Natural killer cell treated with Interleukin-12 subunit alpha and Interleukin-12 subunit beta and Interleukin-15 and Interleukin-18, amount 100 ng/mL, for 72 hours (primary cell): ENCODE data around the gene CALB2. TPM values are rescaled to one million over a fixed set of nuclear protein-coding genes. Genes with fewer than 3 reads are reported as not detected.

Experiments
- ATAC-seq, 2 donors: fragments of 150-1000 bp; cut with Tn5 transposase in 1 of 2; sonication (Bioruptor Pico), chemical (Tn5 transposase) in 1 of 2; 2 replicates each; pipeline ENCODE4 v1.10.0; 2021
- DNase-seq: peaks from one replicate; pipeline ENCODE4 v3.0.0; 2022; ENCODE audit warnings: low spot score
- H3K27ac Mint-ChIP-seq, 2 donors: 1 replicate in 1 of 2; 2 replicates in 1 of 2; pipeline ENCODE4 v1.8.0; 2022; ENCODE audit warnings: mixed read lengths in 2 of 2, mild to moderate bottlenecking in 1 of 2, moderate library complexity in 1 of 2
- H3K27me3 Mint-ChIP-seq, 2 donors: 1 replicate in 1 of 2; 2 replicates in 1 of 2; pipeline ENCODE4 v1.8.0; 2022; ENCODE audit warnings: mixed read lengths in 2 of 2
- H3K36me3 Mint-ChIP-seq: one replicate; pipeline ENCODE4 v1.8.0; 2022; ENCODE audit warnings: mixed read lengths
- H3K4me1 Mint-ChIP-seq, 2 donors: 1 replicate in 1 of 2; 2 replicates in 1 of 2; pipeline ENCODE4 v1.8.0; 2022; ENCODE audit warnings: low read depth in 2 of 2, mixed read lengths in 2 of 2, mild to moderate bottlenecking in 1 of 2
- H3K4me3 Mint-ChIP-seq: one replicate; pipeline ENCODE4 v1.8.0; 2022; ENCODE audit warnings: mixed read lengths
- H3K9me3 Mint-ChIP-seq: 2 replicates; pipeline ENCODE4 v1.8.0; 2022; ENCODE audit warnings: mixed read lengths
- total RNA-seq, 2 donors: library from RNA; stranded (reverse); gene quantifications; one replicate each; pipeline ENCODE4 v1.2.3, GENCODE V29; 2022

Gene CALB2
- total RNA-seq, 2 donors from 2014 or later: not detected

GRCh38 chr16:71384073-71384724, 25.7 kb downstream of the CALB2 start:
- no peaks in the 10 kb centered on the region for H3K9me3 Mint-ChIP-seq

GRCh38 chr16:71387045-71387871, 28.7 kb downstream of the CALB2 start:
- ATAC-seq: no peak
- H3K4me1 Mint-ChIP-seq: peaks cover 8 to 9% of the 10 kb centered on the region in 2 donors
- no peaks in the 10 kb centered on the region for H3K36me3 Mint-ChIP-seq
- peaks cover 16 to 44% of the 10 kb centered on the region in 2 donors for H3K27me3 Mint-ChIP-seq
- H3K27ac Mint-ChIP-seq: no peak overlapping the region
- H3K4me3 Mint-ChIP-seq: no peak overlapping the region
- no peaks in the 10 kb centered on the region for H3K9me3 Mint-ChIP-seq
- DNase-seq: no peak

More at GRCh38 chr16:71384073-71384724, 25.7 kb downstream of the CALB2 start:
- ATAC-seq (no peak), DNase-seq (no peak)
- Mint-ChIP-seq H3K27me3 (peaks cover 13 to 42% of the 10 kb centered on the region in 2 donors), H3K4me3 (no peak overlapping the region), H3K4me1 (peaks cover 8 to 9% of the 10 kb centered on the region in 2 donors), H3K36me3 (no peaks in the 10 kb centered on the region), H3K27ac (no peak overlapping the region)

GRCh38 chr16:71389330-71389729, 30.8 kb downstream of the CALB2 start:
- DNase-seq: no peak
- H3K4me3 Mint-ChIP-seq: no peak overlapping the region
- H3K27me3 Mint-ChIP-seq: peaks cover 26 to 51% of the 10 kb centered on the region in 2 donors
- no peaks in the 10 kb centered on the region for H3K9me3 Mint-ChIP-seq
- no peak overlapping the region for H3K27ac Mint-ChIP-seq
- peaks cover 4 to 5% of the 10 kb centered on the region in 2 donors for H3K4me1 Mint-ChIP-seq
- no peak for ATAC-seq
- no peaks in the 10 kb centered on the region for H3K36me3 Mint-ChIP-seq

GRCh38 chr16:71396594-71396993, 38.1 kb downstream of the CALB2 start:
- H3K27me3 Mint-ChIP-seq: peaks cover 17 to 22% of the 10 kb centered on the region in 2 donors
- ATAC-seq: no peak
- no peaks in the 10 kb centered on the region for H3K9me3 Mint-ChIP-seq
- DNase-seq: no peak
- no peak overlapping the region for H3K4me3 Mint-ChIP-seq
- H3K27ac Mint-ChIP-seq: no peak overlapping the region
- no peaks in the 10 kb centered on the region for H3K36me3 Mint-ChIP-seq
- H3K4me1 Mint-ChIP-seq: no peaks in the 10 kb centered on the region

GRCh38 chr16:71399801-71400563, 41.5 kb downstream of the CALB2 start:
- no peaks in the 10 kb centered on the region for H3K9me3 Mint-ChIP-seq
- DNase-seq (no peak), ATAC-seq (no peak)
- H3K4me3 Mint-ChIP-seq: no peak overlapping the region
- no peaks in the 10 kb centered on the region for H3K4me1 Mint-ChIP-seq
- peaks cover 13 to 19% of the 10 kb centered on the region in 2 donors for H3K27me3 Mint-ChIP-seq
- no peak overlapping the region for H3K27ac Mint-ChIP-seq
- H3K36me3 Mint-ChIP-seq: no peaks in the 10 kb centered on the region

- no peak overlapping the region for H3K27ac Mint-ChIP-seq
- no peaks in the 10 kb centered on the region for H3K36me3 Mint-ChIP-seq
- H3K4me1 Mint-ChIP-seq: no peaks in the 10 kb centered on the region
- H3K4me3 Mint-ChIP-seq: no peak overlapping the region
- ATAC-seq: no peak
- no peaks in the 10 kb centered on the region for H3K9me3 Mint-ChIP-seq
- DNase-seq: no peak
- peaks cover 19 to 21% of the 10 kb centered on the region in 2 donors for H3K27me3 Mint-ChIP-seq
These were observed 43.5 kb downstream of the CALB2 start for GRCh38 chr16:71402007-71402406.

- Mint-ChIP-seq H3K9me3 (no peaks in the 10 kb centered on the region), H3K36me3 (no peaks in the 10 kb centered on the region), H3K4me1 (no peaks in the 10 kb centered on the region), H3K27me3 (peaks cover 22 to 23% of the 10 kb centered on the region in 2 donors), H3K27ac (no peak overlapping the region), H3K4me3 (no peak overlapping the region)
- DNase-seq (no peak), ATAC-seq (no peak)
These were observed 44.2 kb downstream of the CALB2 start for GRCh38 chr16:71402674-71403073.

GRCh38 chr16:71404364-71404763, 45.8 kb downstream of the CALB2 start:
- Mint-ChIP-seq H3K4me3 (no peak overlapping the region), H3K36me3 (no peaks in the 10 kb centered on the region), H3K27ac (no peak overlapping the region), H3K27me3 (peaks cover 29 to 34% of the 10 kb centered on the region in 2 donors), H3K9me3 (no peaks in the 10 kb centered on the region), H3K4me1 (no peaks in the 10 kb centered on the region)
- DNase-seq: no peak
- ATAC-seq: no peak

- H3K27me3 Mint-ChIP-seq: peaks cover 38 to 46% of the 10 kb centered on the region in 2 donors
- no peaks in the 10 kb centered on the region for H3K4me1 Mint-ChIP-seq
- no peaks in the 10 kb centered on the region for H3K36me3 Mint-ChIP-seq
- no peaks in the 10 kb centered on the region for H3K9me3 Mint-ChIP-seq
- DNase-seq (no peak), ATAC-seq (no peak)
- no peak overlapping the region for H3K4me3 Mint-ChIP-seq
- no peak overlapping the region for H3K27ac Mint-ChIP-seq
These were observed 47.8 kb downstream of the CALB2 start for GRCh38 chr16:71406316-71406715.

- no peaks in the 10 kb centered on the region for H3K9me3 Mint-ChIP-seq
- H3K4me1 Mint-ChIP-seq: no peaks in the 10 kb centered on the region
- H3K27me3 Mint-ChIP-seq: peaks cover 37 to 49% of the 10 kb centered on the region in 2 donors
- H3K27ac Mint-ChIP-seq: no peak overlapping the region
- DNase-seq (no peak), ATAC-seq (no peak)
- no peak overlapping the region for H3K4me3 Mint-ChIP-seq
- H3K36me3 Mint-ChIP-seq: no peaks in the 10 kb centered on the region
These were observed 48.2 kb downstream of the CALB2 start for GRCh38 chr16:71406724-71407123.

- Mint-ChIP-seq H3K4me1 (peaks cover 0 to 2% of the 10 kb centered on the region in 2 donors), H3K27me3 (peaks cover 33 to 49% of the 10 kb centered on the region in 2 donors)
These were observed 49.2 kb downstream of the CALB2 start for GRCh38 chr16:71407731-71408130.

GRCh38 chr16:71408536-71408935, 50.0 kb downstream of the CALB2 start:
- Mint-ChIP-seq H3K4me3 (no peak overlapping the region), H3K27ac (no peak overlapping the region), H3K4me1 (peaks cover 0 to 2% of the 10 kb centered on the region in 2 donors), H3K36me3 (no peaks in the 10 kb centered on the region), H3K27me3 (peaks cover 32 to 49% of the 10 kb centered on the region in 2 donors), H3K9me3 (no peaks in the 10 kb centered on the region)
- DNase-seq (no peak), ATAC-seq (no peak)

More at GRCh38 chr16:71407731-71408130, 49.2 kb downstream of the CALB2 start:
- Mint-ChIP-seq H3K27ac (no peak overlapping the region), H3K36me3 (no peaks in the 10 kb centered on the region), H3K9me3 (no peaks in the 10 kb centered on the region), H3K4me3 (no peak overlapping the region)
- DNase-seq (no peak), ATAC-seq (no peak)

GRCh38 chr16:71409011-71409775, 50.7 kb downstream of the CALB2 start:
- Mint-ChIP-seq H3K27me3 (peaks cover 32 to 48% of the 10 kb centered on the region in 2 donors), H3K27ac (no peak overlapping the region), H3K36me3 (no peaks in the 10 kb centered on the region), H3K9me3 (no peaks in the 10 kb centered on the region), H3K4me3 (no peak overlapping the region), H3K4me1 (peaks cover 0 to 2% of the 10 kb centered on the region in 2 donors)
- DNase-seq (no peak), ATAC-seq (no peak)
